Endothelial cell of umbilical vein (primary cell): ENCODE data around the gene AK8.

Source experiments
- CTCF ChIP-seq, 2 donors: IDR thresholded peaks; 1 replicate in 1 of 2; 2 replicates in 1 of 2; pipeline ENCODE4 v1.5.1; 2011; ENCODE audit warnings: low read length in 2 of 2, mild to moderate bottlenecking in 2 of 2, moderate library complexity in 2 of 2, control low read depth in 1 of 2, inconsistent platforms in 1 of 2, low read depth in 1 of 2; ENCODE audit not compliant: insufficient read depth in 1 of 2; ENCODE audit errors: extremely low read depth in 1 of 2
- POLR2AphosphoS5 ChIP-seq: IDR thresholded peaks from 2 replicates; pipeline ENCODE4 v1.6.1; 2012; ENCODE audit warnings: low read depth, mild to moderate bottlenecking, control low read depth, low read length, moderate library complexity; ENCODE audit not compliant: insufficient read depth

- TF ChIP-seq POLR2AphosphoS5, result no peak
- peak; percentile 84 to 97 for TF ChIP-seq CTCF (IDR thresholded peaks at IDR 0.05; ENCODE audit: extremely low read depth in 1 of 2, insufficient read depth in 1 of 2, low read depth in 1 of 2, low read length in 2 of 2)
Measured at GRCh38 chr9:132901858-132902831, 24.1 kb upstream of the AK8 start.
